GM18507 (cell line): ENCODE measurements around the gene VPS52.

Experiments used
- DNase-seq: peaks from one replicate; pipeline ENCODE4 v3.0.0; 2011; ENCODE audit warnings: low read depth; ENCODE audit not compliant: insufficient read length; ENCODE audit errors: extremely low spot score
- FAIRE-seq: peaks from 2 replicates; lab custom pipeline; 2011; peaks lifted over from hg19 to GRCh38; lab: Jason Lieb, UNC

The VPS52 gene

GRCh38 chr6:33271468-33272274 is at the start of gene VPS52, which contains the start of gene RPS18:
VPS52 (minus strand) TSS chr6:33271876; CDS start chr6:33271675, 201 bp downstream.
RPS18 (plus strand) TSS chr6:33272075; CDS start chr6:33272120, 45 bp downstream.
- DNase-seq, result peak; percentile 76
- FAIRE-seq, result peak; percentile 95

GRCh38 chr6:33321227-33321626 is 49.6 kb upstream of the VPS52 start:
- DNase-seq, result no peak
- no peak for FAIRE-seq

- FAIRE-seq (no peak), DNase-seq (no peak)
Observed at GRCh38 chr6:33320315-33321181, 48.9 kb upstream of the VPS52 start.

- no peak for DNase-seq
Observed at GRCh38 chr6:33319939-33320314, 48.3 kb upstream of the VPS52 start.

GRCh38 chr6:33318426-33319073 is 46.9 kb upstream of the VPS52 start:
- no peak for FAIRE-seq

More at GRCh38 chr6:33319939-33320314, 48.3 kb upstream of the VPS52 start:
- FAIRE-seq, result no peak

GRCh38 chr6:33317669-33318425 is 46.2 kb upstream of the VPS52 start, which contains the start of gene ZBTB22:
ZBTB22 (minus strand) TSS chr6:33317744; CDS start chr6:33316916, 828 bp downstream.
- DNase-seq, result peak; percentile 71
- FAIRE-seq, result peak; percentile 95

More at GRCh38 chr6:33318426-33319073, 46.9 kb upstream of the VPS52 start:
- DNase-seq, result no peak

- FAIRE-seq, result no peak
- DNase-seq, result no peak
Observed at GRCh38 chr6:33317419-33317668, 45.7 kb upstream of the VPS52 start.

GRCh38 chr6:33316603-33317418 is 45.1 kb upstream of the VPS52 start:
- DNase-seq (no peak), FAIRE-seq (no peak)

GRCh38 chr6:33315793-33316602 is 44.3 kb upstream of the VPS52 start:
- FAIRE-seq, result no peak
- DNase-seq, result no peak

- DNase-seq (no peak), FAIRE-seq (no peak)
Observed at GRCh38 chr6:33314943-33315792, 43.5 kb upstream of the VPS52 start.

GRCh38 chr6:33314515-33314942 is 42.9 kb upstream of the VPS52 start:
- FAIRE-seq (peak; percentile 67), DNase-seq (no peak)

GRCh38 chr6:33313709-33314514 is 42.2 kb upstream of the VPS52 start, which contains the start of gene TAPBP:
TAPBP (minus strand) TSS chr6:33314078; CDS start chr6:33314041, 37 bp downstream.
- FAIRE-seq, result peak; percentile 89
- DNase-seq, result peak; percentile 68

GRCh38 chr6:33313105-33313708 is 41.5 kb upstream of the VPS52 start:
- FAIRE-seq (no peak), DNase-seq (no peak)

GRCh38 chr6:33312361-33313104 is 40.9 kb upstream of the VPS52 start:
- DNase-seq (peak; percentile 71), FAIRE-seq (peak; percentile 88)

GRCh38 chr6:33306356-33306755 is 34.7 kb upstream of the VPS52 start:
- FAIRE-seq (no peak), DNase-seq (no peak)
